Esophagus muscularis mucosa (tissue), 4 donors: Measurements from ENCODE around the gene LAMA3. TPM values are rescaled to one million over a fixed set of nuclear protein-coding genes. Genes with fewer than 3 reads are reported as not detected.

Source experiments
- DNase-seq: peaks from one replicate; pipeline ENCODE4 v3.0.0-alpha.2; 2017; ENCODE audit errors: extremely low spot score
- H3K27ac ChIP-seq, 4 donors: fragments of 200-600 bp; sonication (generic); replicated peaks in 1 of 4; 1 replicate in 3 of 4; 2 replicates in 1 of 4; pipeline ENCODE4 v1.5.1; 2016 to 2019; ENCODE audit warnings: mild to moderate bottlenecking in 1 of 4
- H3K27me3 ChIP-seq, 4 donors: fragments of 200-600 bp; sonication (generic); one replicate each; pipeline versions ENCODE4 v1.5.1 to v1.6.0; 2016 to 2019
- H3K36me3 ChIP-seq, 4 donors: fragments of 200-600 bp; sonication (generic); one replicate each; pipeline ENCODE4 v1.5.1; 2016 to 2019
- H3K4me1 ChIP-seq, 4 donors: fragments of 200-600 bp; sonication (generic); one replicate each; pipeline ENCODE4 v1.5.1; 2016 to 2019
- H3K4me3 ChIP-seq, 4 donors: fragments of 200-600 bp; sonication (generic); 1 replicate in 2 of 4; 2 replicates in 2 of 4; pipeline ENCODE4 v1.5.1; 2016 to 2019; ENCODE audit warnings: mild to moderate bottlenecking in 4 of 4, moderate library complexity in 1 of 4
- H3K9me3 ChIP-seq, 4 donors: fragments of 200-600 bp; sonication (generic); 1 replicate in 3 of 4; 2 replicates in 1 of 4; pipeline ENCODE4 v1.5.1; 2016 to 2019
- EP300 ChIP-seq: sonication (generic); formaldehyde crosslinking; IDR thresholded peaks from one replicate; pipeline ENCODE4 v1.6.1; 2017; ENCODE audit warnings: antibody characterized with exemption
- POLR2A ChIP-seq: fragments of 450-650 bp; IDR thresholded peaks from one replicate; pipeline ENCODE4 v1.6.1; 2017; ENCODE audit warnings: antibody characterized with exemption, moderate library complexity, mild to moderate bottlenecking, low read depth
- POLR2AphosphoS5 ChIP-seq, 2 donors: sonication (generic); formaldehyde crosslinking; IDR thresholded peaks; one replicate each; pipeline ENCODE4 v1.6.1; 2017; ENCODE audit warnings: antibody characterized with exemption in 2 of 2
- WGBS: methylation state at CpG from one replicate; pipeline ENCODE4 v1.1.5; 2018; 5-methylcytosine and 5-hydroxymethylcytosine counted together
- intact Hi-C: fragments of 100-400 bp; cut with DNase I; formaldehyde crosslinking; loops from one replicate; pipeline ENCODE4 v1.15.1; 2023
- total RNA-seq, 4 donors: library from RNA; depleted of rRNA; stranded (reverse); fragments of >200 nt; gene quantifications; one replicate each; pipeline versions ENCODE4 v1.1.0 to v1.2.1, GENCODE V29; 2016
- TF ChIP-seq, protein P1 (sequence below), 3 experiments: fragments of 200-600 bp in 2 of 3; fragments of 450-650 bp in 1 of 3; sonication (generic) in 2 of 3; IDR thresholded peaks; one replicate each; pipeline ENCODE4 v1.5.1; 2017 to 2019; ENCODE audit warnings: antibody characterized with exemption in 3 of 3, mild to moderate bottlenecking in 2 of 3, moderate library complexity in 1 of 3

LAMA3 gene
- total RNA-seq, 4 donors from 2014 or later: 7.5 to 12.9 (median 11.7) TPM

DNA sequence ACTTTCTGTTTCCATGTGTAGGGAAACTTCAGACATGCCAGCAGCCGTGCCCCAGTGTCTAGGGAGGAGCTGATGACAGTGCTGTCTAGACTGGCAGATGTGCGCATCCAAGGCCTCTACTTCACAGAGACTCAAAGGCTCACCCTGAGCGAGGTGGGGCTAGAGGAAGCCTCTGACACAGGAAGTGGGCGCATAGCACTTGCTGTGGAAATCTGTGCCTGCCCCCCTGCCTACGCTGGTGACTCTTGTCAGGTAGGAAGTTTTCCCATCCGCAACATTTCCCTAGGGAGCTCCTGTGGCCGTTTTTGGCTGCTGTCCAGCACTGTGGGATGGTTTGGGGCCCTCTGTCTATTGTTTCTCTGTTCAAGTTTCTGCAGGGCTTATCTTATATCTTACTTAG is 182.2 kb downstream of the LAMA3 start:
- peak; percentile 77 for DNase-seq
- intact Hi-C loops: no loop called here
- Histone ChIP-seq H3K27me3 (no peaks in the 10 kb centered on the region), H3K4me1 (peaks cover 0 to 12% (median 7%) of the 10 kb centered on the region in 4 donors), H3K4me3 (no peak overlapping the region), H3K36me3 (peaks cover 0 to 20% (median 2%) of the 10 kb centered on the region in 4 donors), H3K27ac (no peak overlapping the region), H3K9me3 (no peaks in the 10 kb centered on the region)
- TF ChIP-seq, protein P1, sequence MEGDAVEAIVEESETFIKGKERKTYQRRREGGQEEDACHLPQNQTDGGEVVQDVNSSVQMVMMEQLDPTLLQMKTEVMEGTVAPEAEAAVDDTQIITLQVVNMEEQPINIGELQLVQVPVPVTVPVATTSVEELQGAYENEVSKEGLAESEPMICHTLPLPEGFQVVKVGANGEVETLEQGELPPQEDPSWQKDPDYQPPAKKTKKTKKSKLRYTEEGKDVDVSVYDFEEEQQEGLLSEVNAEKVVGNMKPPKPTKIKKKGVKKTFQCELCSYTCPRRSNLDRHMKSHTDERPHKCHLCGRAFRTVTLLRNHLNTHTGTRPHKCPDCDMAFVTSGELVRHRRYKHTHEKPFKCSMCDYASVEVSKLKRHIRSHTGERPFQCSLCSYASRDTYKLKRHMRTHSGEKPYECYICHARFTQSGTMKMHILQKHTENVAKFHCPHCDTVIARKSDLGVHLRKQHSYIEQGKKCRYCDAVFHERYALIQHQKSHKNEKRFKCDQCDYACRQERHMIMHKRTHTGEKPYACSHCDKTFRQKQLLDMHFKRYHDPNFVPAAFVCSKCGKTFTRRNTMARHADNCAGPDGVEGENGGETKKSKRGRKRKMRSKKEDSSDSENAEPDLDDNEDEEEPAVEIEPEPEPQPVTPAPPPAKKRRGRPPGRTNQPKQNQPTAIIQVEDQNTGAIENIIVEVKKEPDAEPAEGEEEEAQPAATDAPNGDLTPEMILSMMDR (IDR thresholded peaks at IDR 0.05): no peak
- TF ChIP-seq POLR2A (no peak), EP300 (no peak), POLR2AphosphoS5 (IDR thresholded peaks at IDR 0.05) (no peak)
- WGBS: 71% methylated on average over 7 of the region's 7 CpGs

DNA sequence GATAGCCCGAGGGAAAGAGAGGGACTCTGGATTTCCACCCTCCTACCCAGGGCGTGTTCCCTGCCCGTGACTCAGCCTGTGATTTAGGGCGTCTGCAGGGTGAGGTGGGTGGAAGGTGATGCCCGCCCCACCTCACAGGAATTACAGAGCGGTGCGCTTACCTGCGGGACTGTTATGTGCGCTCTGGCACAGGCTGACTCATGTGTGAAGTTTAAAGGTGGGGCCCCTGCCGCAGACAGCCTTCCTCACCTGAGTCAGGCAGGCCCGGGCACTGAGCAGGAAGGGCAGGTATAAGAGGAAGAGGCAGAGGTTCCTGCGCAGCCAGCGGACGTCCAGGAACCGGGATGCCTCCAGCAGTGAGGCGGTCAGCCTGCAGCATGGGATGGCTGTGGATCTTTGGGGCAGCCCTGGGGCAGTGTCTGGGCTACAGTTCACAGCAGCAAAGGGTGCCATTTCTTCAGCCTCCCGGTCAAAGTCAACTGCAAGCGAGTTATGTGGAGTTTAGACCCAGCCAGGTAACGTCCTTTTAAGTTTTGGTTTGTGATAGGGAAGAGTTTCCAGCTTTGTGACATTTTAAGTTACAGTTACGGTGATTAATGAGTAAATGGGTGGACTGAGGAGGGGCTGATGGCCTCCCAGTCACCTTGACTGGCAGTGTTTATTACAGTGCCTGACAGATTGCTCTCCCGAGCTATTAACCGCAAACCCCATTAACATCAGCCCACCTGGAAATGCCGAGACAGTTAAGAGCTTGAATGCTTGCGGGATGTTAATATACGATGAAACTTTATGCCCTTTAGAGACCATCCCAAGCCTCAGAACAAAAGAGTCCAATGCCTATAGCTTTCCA is 183.7 kb downstream of the LAMA3 start:
- Histone ChIP-seq H3K27me3 (no peaks in the 10 kb centered on the region), H3K4me3 (no peak overlapping the region), H3K9me3 (no peaks in the 10 kb centered on the region), H3K27ac (no peak overlapping the region), H3K4me1 (peaks cover 0 to 12% (median 7%) of the 10 kb centered on the region in 4 donors), H3K36me3 (peaks cover 0 to 22% (median 2%) of the 10 kb centered on the region in 4 donors)
- TF ChIP-seq, protein P1 (IDR thresholded peaks at IDR 0.05): no peak
- TF ChIP-seq EP300 (no peak), POLR2A (no peak), POLR2AphosphoS5 (IDR thresholded peaks at IDR 0.05) (no peak)
- peak; percentile 90 for DNase-seq
- intact Hi-C loops: no loop called here
- WGBS: 68% methylated on average over 23 of the region's 25 CpGs

DNA sequence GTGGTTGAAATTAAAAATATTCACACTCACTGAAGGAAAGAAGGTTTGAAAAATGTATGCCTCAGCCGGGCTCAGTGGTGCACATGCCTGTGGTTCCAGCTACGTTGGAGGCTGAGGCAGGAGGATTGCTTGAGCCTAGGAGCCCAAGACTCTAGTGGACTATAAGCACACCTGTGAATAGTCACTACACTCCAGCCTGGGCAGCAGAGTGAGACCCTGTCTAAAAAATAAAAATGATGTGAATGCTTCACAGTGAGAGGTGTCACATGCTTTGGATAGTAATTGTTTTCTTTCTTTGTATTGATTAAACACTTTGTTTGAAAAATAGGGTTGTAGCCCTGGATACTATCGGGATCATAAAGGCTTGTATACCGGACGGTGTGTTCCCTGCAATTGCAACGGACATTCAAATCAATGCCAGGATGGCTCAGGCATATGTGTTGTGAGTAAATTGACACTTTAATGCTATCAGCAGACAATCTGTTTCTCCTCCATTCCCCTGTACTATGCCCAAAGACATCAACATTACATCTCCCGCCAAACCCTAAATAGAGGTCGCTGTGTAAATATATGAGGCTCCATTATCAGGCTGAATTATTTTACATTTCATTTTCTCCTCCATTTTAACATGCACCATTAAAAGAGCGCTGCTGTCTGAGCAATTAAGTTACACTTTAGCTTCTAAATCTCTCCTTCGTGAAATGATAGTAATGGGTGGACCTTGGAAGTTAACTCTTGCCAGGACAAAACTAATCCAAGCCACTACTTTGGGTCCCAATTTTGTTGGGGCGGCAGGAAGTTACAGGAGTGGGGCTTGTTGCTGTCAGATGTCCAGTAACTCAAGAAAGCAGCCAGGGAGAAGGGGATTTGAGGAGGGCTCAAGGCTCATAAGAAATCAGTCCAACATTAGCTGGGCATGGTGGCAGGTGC is 187.0 kb downstream of the LAMA3 start:
- Histone ChIP-seq H3K9me3 (no peaks in the 10 kb centered on the region), H3K36me3 (peaks cover 0 to 25% (median 2%) of the 10 kb centered on the region in 4 donors), H3K4me1 (peaks cover 0 to 12% (median 7%) of the 10 kb centered on the region in 4 donors), H3K27me3 (no peaks in the 10 kb centered on the region), H3K4me3 (no peak overlapping the region), H3K27ac (no peak overlapping the region)
- WGBS: 90% methylated on average over 11 of the region's 11 CpGs
- intact Hi-C loops: no loop called here
- DNase-seq: no peak
- TF ChIP-seq, protein P1 (IDR thresholded peaks at IDR 0.05): no peak
- no peak for TF ChIP-seq POLR2A
- no peak for TF ChIP-seq POLR2AphosphoS5 (IDR thresholded peaks at IDR 0.05)
- TF ChIP-seq EP300: no peak

DNA sequence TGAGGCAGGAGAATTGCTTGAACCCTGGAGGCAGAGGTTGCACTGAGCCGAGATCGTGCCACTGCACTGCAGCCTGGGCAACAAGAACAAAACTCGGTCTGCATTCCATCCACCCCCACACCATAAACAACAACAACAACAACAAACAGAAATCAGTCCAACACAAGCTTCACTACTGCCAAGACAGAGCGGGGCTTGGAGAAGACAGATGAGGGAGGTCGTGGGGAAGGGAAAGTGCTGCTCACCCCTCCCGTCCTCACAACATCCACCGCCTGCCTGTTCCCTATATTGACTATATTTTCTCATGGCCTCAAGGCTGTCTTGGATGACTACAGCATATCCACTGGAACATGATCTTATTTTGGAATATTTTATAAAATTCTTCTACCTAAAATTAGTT is 187.7 kb downstream of the LAMA3 start:
- Histone ChIP-seq H3K9me3 (no peaks in the 10 kb centered on the region), H3K4me1 (peaks cover 0 to 12% (median 7%) of the 10 kb centered on the region in 4 donors), H3K27me3 (no peaks in the 10 kb centered on the region), H3K36me3 (peaks cover 0 to 25% (median 2%) of the 10 kb centered on the region in 4 donors), H3K4me3 (no peak overlapping the region), H3K27ac (no peak overlapping the region)
- intact Hi-C loops: no loop called here
- DNase-seq: no peak
- 82% methylated on average over 6 of the region's 7 CpGs for WGBS
- TF ChIP-seq EP300 (no peak), POLR2A (no peak), POLR2AphosphoS5 (IDR thresholded peaks at IDR 0.05) (no peak)
- TF ChIP-seq, protein P1 (IDR thresholded peaks at IDR 0.05): no peak
